CD4-positive, CD25-positive, alpha-beta regulatory T cell (primary cell): ENCODE measurements around the gene CD68. TPM values are rescaled to one million over a fixed set of nuclear protein-coding genes. Genes with fewer than 3 reads are reported as not detected.

Experiments used
- ATAC-seq, 2 donors: fragments of 150-1000 bp; cut with Tn5 transposase; one replicate each; pipeline ENCODE4 v1.10.0; 2021; ENCODE audit warnings: low read depth in 2 of 2, moderate number of reproducible peaks in 2 of 2, moderate library complexity in 1 of 2
- DNase-seq, 3 donors: peaks; one replicate each; pipeline versions ENCODE4 v3.0.0 to v3.0.0-alpha.2; 2012 to 2022; ENCODE audit warnings: mixed read lengths in 1 of 3
- H3K27ac ChIP-seq: one replicate; pipeline ENCODE4 v1.7.0; 2013; ENCODE audit warnings: mild to moderate bottlenecking, low read length; ENCODE audit not compliant: insufficient read depth, poor library complexity, severe bottlenecking
- H3K27me3 ChIP-seq: one replicate; pipeline ENCODE4 v1.7.0; 2013; ENCODE audit warnings: low read length; ENCODE audit not compliant: control insufficient read depth, insufficient read depth
- H3K36me3 ChIP-seq: one replicate; pipeline ENCODE4 v1.7.0; 2013; ENCODE audit warnings: mild to moderate bottlenecking, low read length, moderate library complexity; ENCODE audit not compliant: control insufficient read depth, insufficient read depth
- H3K4me1 ChIP-seq: 2 replicates; pipeline ENCODE4 v1.7.0; 2013; ENCODE audit warnings: mild to moderate bottlenecking, low read length; ENCODE audit not compliant: insufficient read depth, control insufficient read depth, poor library complexity, severe bottlenecking
- H3K4me3 ChIP-seq: one replicate; pipeline ENCODE4 v1.7.0; 2013; ENCODE audit warnings: low read depth, mild to moderate bottlenecking, low read length, moderate library complexity
- H3K9me3 ChIP-seq, 2 experiments: 1 replicate in 1 of 2; 2 replicates in 1 of 2; pipeline ENCODE4 v1.7.0; 2013; ENCODE audit warnings: low read length in 2 of 2, mild to moderate bottlenecking in 1 of 2, moderate library complexity in 1 of 2; ENCODE audit not compliant: control insufficient read depth in 2 of 2
- H3K27ac Mint-ChIP-seq, 3 donors: one replicate each; pipeline ENCODE4 v1.8.0; 2020 to 2022; ENCODE audit warnings: mild to moderate bottlenecking in 3 of 3, mixed read lengths in 3 of 3, moderate library complexity in 2 of 3
- H3K27me3 Mint-ChIP-seq: one replicate; pipeline ENCODE4 v1.8.0; 2022; ENCODE audit warnings: mild to moderate bottlenecking, mixed read lengths
- H3K36me3 Mint-ChIP-seq: one replicate; pipeline ENCODE4 v1.8.0; 2020; ENCODE audit warnings: mixed read lengths
- H3K4me1 Mint-ChIP-seq, 4 donors: one replicate each; pipeline ENCODE4 v1.8.0; 2020 to 2022; ENCODE audit warnings: mixed read lengths in 4 of 4, mild to moderate bottlenecking in 1 of 4
- H3K4me3 Mint-ChIP-seq, 4 donors: one replicate each; pipeline ENCODE4 v1.8.0; 2020 to 2022; ENCODE audit warnings: mild to moderate bottlenecking in 4 of 4, mixed read lengths in 4 of 4, moderate library complexity in 3 of 4
- H3K9me3 Mint-ChIP-seq, 7 donors: one replicate each; pipeline ENCODE4 v1.8.0; 2020 to 2022; ENCODE audit warnings: mixed read lengths in 7 of 7, mild to moderate bottlenecking in 3 of 7, moderate library complexity in 2 of 7
- polyA plus RNA-seq, 4 donors: library from polyadenylated mRNA; unstranded; fragments of 300-500 nt; fragmentation: Illumina TruSeq; gene quantifications; one replicate each; pipeline ENCODE4 v1.2.3, GENCODE V29; 2021
- total RNA-seq: library from RNA; stranded (reverse); gene quantifications from one replicate; pipeline ENCODE4 v1.2.3, GENCODE V29; 2022

Gene CD68
- total and polyA plus RNA-seq, 5 donors from 2014 or later: 0.25 to 1.2 (median 0.77) TPM; not detected in 1

- Mint-ChIP-seq H3K36me3 (no peaks in the 10 kb centered on the region), H3K4me1 (peaks cover 0 to 19% (median 13%) of the 10 kb centered on the region in 4 donors), H3K27me3 (no peaks in the 10 kb centered on the region), H3K9me3 (no peaks in the 10 kb centered on the region), H3K4me3 (peak overlapping the region; percentile 90 to 94 (median 92)), H3K27ac (peak overlapping the region; percentile 42 to 90 (median 80))
- Histone ChIP-seq H3K9me3 (no peaks in the 10 kb centered on the region), H3K27ac (no peak overlapping the region), H3K36me3 (no peaks in the 10 kb centered on the region), H3K4me1 (peaks cover 17% of the 10 kb centered on the region), H3K4me3 (no peak overlapping the region), H3K27me3 (no peaks in the 10 kb centered on the region)
- ATAC-seq (no peak), DNase-seq (no peak)
Observed at GRCh38 chr17:7626307-7626706, 46.9 kb downstream of the CD68 start.

DNA sequence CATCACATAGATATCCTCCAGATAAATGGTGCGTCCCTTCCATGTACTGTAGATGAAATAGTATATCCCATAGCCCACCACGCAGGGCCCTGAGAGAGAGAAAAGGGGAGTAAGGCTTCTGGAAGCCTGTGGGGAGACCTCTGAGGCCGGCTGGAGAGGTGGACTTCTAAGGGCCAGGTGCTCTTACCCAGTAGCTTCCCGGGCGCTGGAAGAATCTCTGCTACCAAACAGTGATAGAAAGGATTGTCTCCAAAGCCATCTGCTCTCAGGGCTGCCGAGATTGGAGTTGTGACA lies 47.5 kb downstream of the CD68 start:
- Histone ChIP-seq H3K4me1 (peaks cover 17% of the 10 kb centered on the region), H3K27ac (peak overlapping the region; percentile 73), H3K27me3 (no peaks in the 10 kb centered on the region), H3K4me3 (peak overlapping the region; percentile 75), H3K9me3 (no peaks in the 10 kb centered on the region), H3K36me3 (no peaks in the 10 kb centered on the region)
- H3K27me3 Mint-ChIP-seq: no peaks in the 10 kb centered on the region
- peak overlapping the region; percentile 90 to 94 (median 92) for H3K4me3 Mint-ChIP-seq
- H3K36me3 Mint-ChIP-seq: no peaks in the 10 kb centered on the region
- no peaks in the 10 kb centered on the region for H3K9me3 Mint-ChIP-seq
- ATAC-seq (no peak), DNase-seq (no peak)
- H3K27ac Mint-ChIP-seq: peak overlapping the region; percentile 82 to 93 (median 90)
- peaks cover 0 to 19% (median 13%) of the 10 kb centered on the region in 4 donors for H3K4me1 Mint-ChIP-seq

DNA sequence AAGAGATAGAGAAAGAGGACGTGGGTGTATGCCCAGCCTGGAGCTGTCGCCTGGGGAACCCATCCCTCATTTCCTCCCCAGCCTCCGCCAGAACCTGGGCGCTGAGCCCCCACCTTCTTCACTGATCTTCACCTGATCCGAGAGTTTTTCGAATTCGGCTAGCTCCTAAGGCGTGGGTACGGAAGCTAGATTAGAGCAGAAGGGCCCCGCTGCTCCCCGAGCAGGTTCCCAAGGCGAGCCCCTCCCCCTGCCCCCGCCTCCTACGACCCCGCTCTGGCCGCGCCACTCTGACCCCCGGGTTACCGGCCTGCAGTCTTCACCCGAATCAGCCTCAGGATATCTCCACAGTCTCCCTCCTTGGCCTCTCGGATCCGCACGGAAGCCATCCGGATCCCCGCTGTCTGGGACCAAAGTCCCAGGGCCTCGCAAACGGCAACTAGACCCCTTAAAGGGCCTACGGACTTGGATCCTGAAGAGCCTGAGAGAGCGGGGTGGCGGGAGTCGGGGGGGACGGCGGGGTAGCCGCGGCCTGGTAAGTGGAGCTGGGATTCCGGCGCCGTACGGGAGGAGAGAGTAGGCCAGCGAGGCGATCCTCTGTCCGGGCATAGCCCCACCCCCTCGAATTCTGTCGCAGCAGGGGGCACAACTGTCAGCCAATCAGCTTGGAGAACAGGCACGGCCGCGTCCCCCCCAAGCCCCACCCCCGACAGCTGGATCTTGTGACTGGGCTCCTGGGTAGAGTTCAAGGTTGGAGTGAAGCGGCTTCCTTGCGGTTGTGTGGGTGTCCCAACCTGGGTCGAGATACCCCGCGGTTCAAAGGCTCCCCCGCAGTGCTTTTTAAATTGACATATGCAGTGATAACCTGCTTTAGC lies 48.0 kb downstream of the CD68 start, which contains the start of gene SAT2:
SAT2 (minus strand) TSS at position 572 of the 872 bp plus-strand sequence; CDS start at position 386, 186 bp downstream.
- Histone ChIP-seq H3K9me3 (no peaks in the 10 kb centered on the region), H3K4me3 (peak within 1 kb of the TSS; percentile 75), H3K4me1 (peaks cover 17% of the 10 kb centered on the region), H3K27me3 (no peaks in the 10 kb centered on the region), H3K36me3 (no peaks in the 10 kb centered on the region), H3K27ac (peak within 1 kb of the TSS; percentile 73)
- DNase-seq (peak; percentile 75 to 94 (median 82)), ATAC-seq (peak; percentile 89 to 92)
- H3K4me3 Mint-ChIP-seq: peak within 1 kb of the TSS; percentile 90 to 94 (median 92)
- peaks cover 0 to 21% (median 13%) of the 10 kb centered on the region in 4 donors for H3K4me1 Mint-ChIP-seq
- no peaks in the 10 kb centered on the region for H3K27me3 Mint-ChIP-seq
- no peaks in the 10 kb centered on the region for H3K36me3 Mint-ChIP-seq
- no peaks in the 10 kb centered on the region for H3K9me3 Mint-ChIP-seq
- peak within 1 kb of the TSS; percentile 90 to 93 (median 93) for H3K27ac Mint-ChIP-seq

DNA sequence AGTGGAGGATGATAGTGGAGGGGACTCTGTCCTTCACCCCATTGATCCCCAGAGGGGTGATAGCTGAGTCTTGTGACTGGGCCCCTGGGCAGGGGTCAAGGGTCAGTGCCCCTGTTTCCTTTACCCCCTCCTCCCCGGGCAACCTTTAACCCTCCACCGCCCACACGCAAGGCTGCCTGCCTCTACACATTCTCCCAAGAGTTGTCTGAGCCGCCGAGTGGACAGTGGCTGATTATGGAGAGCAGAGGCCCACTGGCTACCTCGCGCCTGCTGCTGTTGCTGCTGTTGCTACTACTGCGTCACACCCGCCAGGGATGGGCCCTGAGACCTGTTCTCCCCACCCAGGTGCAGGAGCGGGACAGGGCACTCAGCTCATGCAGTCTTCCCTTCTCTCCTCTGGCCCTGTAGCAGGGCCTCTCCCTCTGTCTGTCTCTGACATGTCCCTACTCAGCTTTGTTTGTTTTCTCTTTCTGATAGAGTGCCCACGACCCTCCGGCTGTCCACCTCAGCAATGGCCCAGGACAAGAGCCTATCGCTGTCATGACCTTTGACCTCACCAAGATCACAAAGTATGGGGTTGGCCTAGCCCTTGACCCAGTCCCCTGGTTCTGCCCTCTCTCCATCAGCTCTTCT lies 50.6 kb downstream of the CD68 start, which contains the start of gene SHBG:
SHBG (plus strand) TSS at position 197 of the 633 bp plus-strand sequence; CDS start at position 235, 38 bp downstream.
- no peak for ATAC-seq
- Mint-ChIP-seq H3K4me3 (peak within 1 kb of the TSS; percentile 25 to 67 (median 48)), H3K27ac (peak within 1 kb of the TSS in 2 of 3 donors; percentile 55 to 84)

More for the DNA sequence above, 50.6 kb downstream of the CD68 start, which contains the start of gene SHBG:
- Mint-ChIP-seq H3K36me3 (no peaks in the 10 kb centered on the region), H3K27me3 (peaks cover 4% of the 10 kb centered on the region), H3K4me1 (peaks cover 0 to 21% (median 13%) of the 10 kb centered on the region in 4 donors), H3K9me3 (no peaks in the 10 kb centered on the region)
- Histone ChIP-seq H3K4me1 (peaks cover 17% of the 10 kb centered on the region), H3K9me3 (no peaks in the 10 kb centered on the region), H3K36me3 (no peaks in the 10 kb centered on the region), H3K27me3 (no peaks in the 10 kb centered on the region), H3K27ac (no peak within 1 kb of the TSS), H3K4me3 (no peak within 1 kb of the TSS)
- no peak for DNase-seq

Other genes starting within 250 kb of the CD68 start
- gene ACAP1, start 243.1 kb upstream of the CD68 start, total RNA-seq: 723 TPM
- gene ACAP1, start 243.1 kb upstream of the CD68 start, polyA plus RNA-seq: 100 to 1,000 TPM; 194 to 259 (median 213) TPM
- 1.3 TPM for gene KCTD11, start 227.5 kb upstream of the CD68 start, total RNA-seq
- gene KCTD11, start 227.5 kb upstream of the CD68 start, polyA plus RNA-seq: 1 to 10 TPM; 2.6 to 4.0 (median 2.9) TPM
- gene TMEM95, start 224.5 kb upstream of the CD68 start, total RNA-seq: not detected
- not detected for gene TMEM95, start 224.5 kb upstream of the CD68 start, polyA plus RNA-seq
- 4.8 TPM for gene TNK1, start 198.5 kb upstream of the CD68 start, total RNA-seq
- 1 to 10 TPM in 3 of 4 donors, under 1 TPM in 1; 0.42 to 3.8 (median 1.4) TPM for gene TNK1, start 198.5 kb upstream of the CD68 start, polyA plus RNA-seq
- gene PLSCR3, start 185.1 kb upstream of the CD68 start, total RNA-seq: 113 TPM
- 100 to 1,000 TPM; 148 to 174 (median 153) TPM for gene PLSCR3, start 185.1 kb upstream of the CD68 start, polyA plus RNA-seq
- gene TMEM256, start 175.5 kb upstream of the CD68 start, total RNA-seq: 23.0 TPM
- 10 to 100 TPM; 64.9 to 80.9 (median 66.7) TPM for gene TMEM256, start 175.5 kb upstream of the CD68 start, polyA plus RNA-seq
- gene NLGN2, start 171.8 kb upstream of the CD68 start, total RNA-seq: 3.6 TPM
- not detected for gene NLGN2, start 171.8 kb upstream of the CD68 start, polyA plus RNA-seq
- not detected for gene SPEM1, start 159.3 kb upstream of the CD68 start, total RNA-seq
- not detected for gene SPEM1, start 159.3 kb upstream of the CD68 start, polyA plus RNA-seq
- gene SPEM2, start 154.0 kb upstream of the CD68 start, total RNA-seq: not detected
- not detected for gene SPEM2, start 154.0 kb upstream of the CD68 start, polyA plus RNA-seq
- not detected for gene SPEM3, start 150.8 kb upstream of the CD68 start, total RNA-seq
- not detected for gene SPEM3, start 150.8 kb upstream of the CD68 start, polyA plus RNA-seq
- 16.8 TPM for gene TMEM102, start 144.2 kb upstream of the CD68 start, total RNA-seq
- 10 to 100 TPM; 22.3 to 28.4 (median 24.2) TPM for gene TMEM102, start 144.2 kb upstream of the CD68 start, polyA plus RNA-seq
- 3.3 TPM for gene FGF11, start 140.1 kb upstream of the CD68 start, total RNA-seq
- gene FGF11, start 140.1 kb upstream of the CD68 start, polyA plus RNA-seq: under 1 TPM in 3 of 4 donors, not detected in 1; 0.07 to 0.27 (median 0.18) TPM
- gene CHRNB1, start 134.6 kb upstream of the CD68 start, total RNA-seq: 7.6 TPM
- gene CHRNB1, start 134.6 kb upstream of the CD68 start, polyA plus RNA-seq: 10 to 100 TPM; 18.0 to 28.7 (median 27.0) TPM
- gene ZBTB4, start 100.0 kb upstream of the CD68 start, total RNA-seq: 53.5 TPM
- gene ZBTB4, start 100.0 kb upstream of the CD68 start, polyA plus RNA-seq: 10 to 100 TPM in 3 of 4 donors, 1 to 10 TPM in 1; 8.3 to 14.0 (median 11.0) TPM
- gene SLC35G6, start 98.2 kb upstream of the CD68 start, total RNA-seq: not detected
- gene SLC35G6, start 98.2 kb upstream of the CD68 start, polyA plus RNA-seq: not detected
- gene POLR2A, start 95.3 kb upstream of the CD68 start, total RNA-seq: 568 TPM
- gene POLR2A, start 95.3 kb upstream of the CD68 start, polyA plus RNA-seq: 10 to 100 TPM; 32.3 to 44.0 (median 37.2) TPM
- gene TNFSF12, start 30.6 kb upstream of the CD68 start, total RNA-seq: 46.9 TPM
- 10 to 100 TPM; 35.5 to 49.6 (median 41.9) TPM for gene TNFSF12, start 30.6 kb upstream of the CD68 start, polyA plus RNA-seq
- gene TNFSF13, start 20.9 kb upstream of the CD68 start, total RNA-seq: 1.6 TPM
- under 1 TPM in 3 of 4 donors, not detected in 1; 0.41 to 0.52 (median 0.44) TPM for gene TNFSF13, start 20.9 kb upstream of the CD68 start, polyA plus RNA-seq
- gene SENP3, start 17.7 kb upstream of the CD68 start, total RNA-seq: 30.7 TPM
- 10 to 100 TPM; 10.1 to 16.1 (median 11.8) TPM for gene SENP3, start 17.7 kb upstream of the CD68 start, polyA plus RNA-seq
- gene MPDU1, start 4.2 kb downstream of the CD68 start, total RNA-seq: 40.0 TPM
- gene MPDU1, start 4.2 kb downstream of the CD68 start, polyA plus RNA-seq: 10 to 100 TPM; 41.0 to 63.7 (median 48.4) TPM
- not detected for gene SOX15, start 10.5 kb downstream of the CD68 start, total RNA-seq
- gene SOX15, start 10.5 kb downstream of the CD68 start, polyA plus RNA-seq: not detected
- 28.7 TPM for gene FXR2, start 35.3 kb downstream of the CD68 start, total RNA-seq
- 10 to 100 TPM in 2 of 4 donors, 1 to 10 TPM in 2; 9.7 to 13.9 (median 10.4) TPM for gene FXR2, start 35.3 kb downstream of the CD68 start, polyA plus RNA-seq
- 36.9 TPM for gene SAT2, start 48.2 kb downstream of the CD68 start, total RNA-seq
- 10 to 100 TPM; 26.7 to 36.5 (median 30.3) TPM for gene SAT2, start 48.2 kb downstream of the CD68 start, polyA plus RNA-seq
- not detected for gene SHBG, start 50.5 kb downstream of the CD68 start, total RNA-seq
- gene SHBG, start 50.5 kb downstream of the CD68 start, polyA plus RNA-seq: not detected
- gene ATP1B2, start 71.3 kb downstream of the CD68 start, total RNA-seq: not detected
- not detected for gene ATP1B2, start 71.3 kb downstream of the CD68 start, polyA plus RNA-seq
- gene TP53, start 107.9 kb downstream of the CD68 start, total RNA-seq: 61.3 TPM
- gene TP53, start 107.9 kb downstream of the CD68 start, polyA plus RNA-seq: 10 to 100 TPM; 29.4 to 35.1 (median 32.1) TPM
- 7.9 TPM for gene WRAP53, start 108.8 kb downstream of the CD68 start, total RNA-seq
- 10 to 100 TPM; 11.1 to 16.4 (median 12.0) TPM for gene WRAP53, start 108.8 kb downstream of the CD68 start, polyA plus RNA-seq
- not detected for gene EFNB3, start 125.6 kb downstream of the CD68 start, total RNA-seq
- not detected for gene EFNB3, start 125.6 kb downstream of the CD68 start, polyA plus RNA-seq
- not detected for gene DNAH2, start 138.1 kb downstream of the CD68 start, total RNA-seq
- not detected for gene DNAH2, start 138.1 kb downstream of the CD68 start, polyA plus RNA-seq